ENCODE measurements around the gene SIAH2.

Gene SIAH2

DNA sequence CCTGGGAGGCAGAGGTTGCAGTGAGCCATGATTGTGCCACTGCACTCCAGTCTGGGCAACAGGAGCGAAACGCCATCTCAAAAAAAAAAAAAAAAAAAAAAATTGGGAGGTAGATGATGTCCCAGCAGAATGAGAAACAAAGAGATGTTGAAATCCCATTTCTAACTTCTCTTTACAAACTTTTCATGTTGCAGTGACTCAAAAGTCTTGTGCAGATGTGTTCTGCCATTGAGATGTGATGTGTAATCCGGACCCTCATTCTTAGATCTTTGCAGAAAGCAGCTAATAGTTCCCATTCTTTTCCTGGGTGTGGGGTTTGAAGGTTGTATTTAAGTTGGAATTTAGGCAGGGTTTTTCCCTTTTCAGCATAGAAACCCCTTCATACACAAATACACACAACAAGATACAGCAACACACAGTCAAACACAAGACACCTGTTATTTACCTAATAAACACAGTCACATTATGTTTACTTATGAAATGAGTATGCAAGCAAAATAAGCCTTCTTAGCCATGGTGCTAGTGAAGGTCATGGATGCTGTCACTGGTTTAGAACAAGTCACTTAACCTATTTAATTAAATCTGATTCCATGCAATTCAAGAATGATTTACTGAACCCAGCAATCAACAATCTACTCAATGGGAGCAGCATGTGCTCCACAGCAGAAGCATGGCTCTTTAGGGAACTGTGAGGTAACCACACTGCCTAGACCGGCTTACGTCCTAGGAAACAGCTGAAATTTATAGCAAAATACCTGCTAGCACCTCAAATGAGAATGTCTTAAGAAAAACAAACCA is 14.9 kb downstream of the SIAH2 start:
- no peak for DNase-seq

DNA sequence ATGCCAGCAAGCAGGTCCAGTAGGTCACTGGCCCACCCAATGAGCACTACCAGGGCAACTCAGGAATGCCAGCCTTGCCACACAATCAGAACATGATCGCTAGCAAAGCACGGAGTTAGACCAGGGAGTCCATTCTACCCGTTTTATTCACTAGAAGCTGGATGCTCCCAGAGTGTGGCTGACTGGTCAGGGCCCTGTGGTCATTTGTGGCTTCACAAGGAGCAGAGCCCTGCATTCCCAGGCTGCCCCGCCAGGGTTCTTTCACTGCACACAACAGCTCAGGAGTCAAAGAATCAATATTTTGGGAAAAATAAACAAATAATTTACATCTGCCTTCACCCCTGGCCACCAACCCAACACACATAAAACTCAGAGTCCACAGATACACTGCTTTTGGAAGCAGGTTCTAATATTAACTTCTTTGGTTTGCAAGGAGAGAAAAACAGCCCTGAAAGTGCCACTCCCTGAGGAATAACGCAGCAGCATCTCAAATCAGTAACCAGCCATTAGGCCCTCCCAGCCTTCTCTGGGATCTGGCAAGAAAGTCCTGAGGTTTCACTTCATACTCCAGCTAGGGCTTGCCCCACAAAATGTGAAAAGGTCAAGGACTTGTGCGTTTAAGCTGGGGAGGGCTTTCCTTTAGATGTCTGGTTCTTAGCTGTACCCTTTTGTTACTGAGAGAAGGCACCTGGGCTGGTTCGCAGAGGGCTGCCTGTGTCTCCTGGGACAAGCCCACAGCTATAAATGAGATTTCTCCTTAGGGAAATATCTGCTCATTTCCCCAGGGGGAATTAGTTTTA is 16.0 kb downstream of the SIAH2 start:
- no peak for DNase-seq

DNA sequence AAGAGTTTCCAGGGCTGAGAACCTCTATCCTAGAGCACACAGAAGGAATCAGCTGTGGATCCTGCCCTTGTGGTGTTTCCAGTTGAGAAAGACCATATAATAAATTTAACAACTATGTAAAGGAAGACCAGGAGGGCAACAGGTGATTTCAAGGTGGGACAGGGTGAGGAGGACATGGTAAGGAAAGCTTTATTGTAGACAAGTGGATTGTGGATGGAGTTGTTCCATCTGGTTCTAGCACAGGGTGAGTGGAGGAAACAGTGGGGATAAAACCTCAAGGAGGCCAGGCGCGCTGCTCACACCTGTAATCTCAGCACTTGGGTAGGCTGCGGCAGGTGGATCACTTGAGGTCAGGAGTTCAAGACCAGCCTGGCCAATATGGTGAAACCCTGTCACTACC is 17.1 kb downstream of the SIAH2 start:
- DNase-seq = no peak

DNA sequence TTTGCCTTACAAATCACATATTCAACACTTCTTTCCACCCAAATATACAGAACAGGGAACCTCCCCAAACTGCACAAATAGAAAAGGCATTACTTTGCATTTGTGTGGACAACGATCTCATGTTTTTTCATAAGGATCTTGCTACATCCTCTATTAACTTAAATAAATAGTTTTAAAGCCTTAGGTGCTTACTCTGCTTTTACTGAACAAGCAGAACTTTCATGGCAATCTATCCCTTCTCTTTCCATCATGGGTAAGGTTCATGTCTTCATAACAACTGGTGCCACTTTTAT is 18.1 kb downstream of the SIAH2 start:
- DNase-seq = no peak

DNA sequence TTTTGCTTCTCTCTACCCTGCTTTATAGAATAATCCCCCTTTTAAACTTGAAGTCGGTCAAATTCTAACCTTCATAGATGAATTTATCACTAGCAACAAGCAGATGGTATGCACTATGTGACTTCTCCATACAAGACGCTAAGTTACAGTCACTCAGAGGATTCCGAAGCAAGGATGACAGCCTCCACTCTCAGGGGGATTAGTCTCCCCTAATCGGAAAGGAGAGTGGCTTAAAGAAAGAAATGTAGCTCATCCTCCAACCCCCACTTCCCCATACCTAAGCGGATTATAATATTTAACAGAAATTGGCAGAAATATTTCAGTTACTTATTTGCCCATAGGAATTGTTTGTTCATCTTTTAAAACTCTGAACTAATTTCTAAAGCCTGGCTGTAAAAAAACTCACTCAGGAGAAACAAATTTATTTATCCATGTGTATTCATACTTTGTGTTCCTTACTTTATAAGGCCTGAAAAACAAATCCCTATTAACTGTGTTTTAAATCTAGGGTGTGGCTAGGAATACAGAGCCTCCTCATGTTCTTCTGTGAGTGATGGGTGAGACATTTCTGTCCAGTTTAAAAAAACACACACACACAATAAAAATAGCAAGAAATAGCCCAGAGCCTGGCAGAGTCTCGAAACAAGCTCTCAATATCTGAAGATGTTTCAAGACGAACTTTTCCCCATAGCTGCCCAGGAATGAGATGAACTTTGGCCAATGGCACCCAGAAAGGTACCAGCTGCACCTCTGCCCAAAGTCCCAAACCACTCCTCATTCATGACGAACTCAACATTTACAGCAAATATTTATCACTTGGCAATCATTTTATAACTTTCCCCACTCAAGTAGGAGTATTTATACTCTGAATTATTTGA is 18.7 kb downstream of the SIAH2 start:
- no peak for DNase-seq

DNA sequence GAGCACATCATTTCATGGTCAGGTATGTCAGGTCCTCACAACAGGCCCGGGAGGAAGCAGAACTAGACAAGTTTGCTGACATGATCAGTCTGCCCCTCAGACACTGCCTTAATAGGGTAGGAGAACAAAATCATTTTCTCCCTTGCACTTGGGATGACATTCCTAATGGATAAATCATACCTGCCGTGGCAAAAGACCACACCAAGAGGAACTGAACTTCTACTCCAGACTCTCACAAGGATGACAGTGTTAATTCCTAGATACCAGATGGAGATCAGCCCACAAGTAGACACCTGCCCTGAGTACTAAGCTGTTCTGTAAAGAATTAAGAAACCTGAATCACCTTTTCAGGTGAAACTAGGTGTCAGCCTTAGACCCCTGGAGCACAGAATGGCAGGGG is 19.5 kb downstream of the SIAH2 start:
- no peak for DNase-seq

DNA sequence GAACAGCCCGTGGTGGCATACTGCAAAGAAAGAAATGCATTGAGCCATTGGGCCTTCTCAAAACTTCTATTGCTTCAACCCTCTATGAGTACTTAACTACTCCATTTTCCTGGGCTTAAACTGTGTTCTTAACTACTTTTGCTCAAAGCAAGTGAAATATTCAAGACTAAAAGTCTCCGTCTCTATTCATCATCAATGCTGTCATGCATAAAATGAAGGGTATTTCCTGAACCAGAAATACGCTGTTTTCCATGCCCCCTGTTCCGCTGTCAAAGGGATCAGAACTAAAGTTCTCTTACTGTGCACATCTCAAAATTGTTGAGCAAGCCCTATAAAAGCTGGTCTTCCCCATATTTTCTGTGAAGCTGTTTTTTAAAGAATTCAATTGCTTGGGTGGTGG is 20.3 kb downstream of the SIAH2 start:
- no peak for DNase-seq

DNA sequence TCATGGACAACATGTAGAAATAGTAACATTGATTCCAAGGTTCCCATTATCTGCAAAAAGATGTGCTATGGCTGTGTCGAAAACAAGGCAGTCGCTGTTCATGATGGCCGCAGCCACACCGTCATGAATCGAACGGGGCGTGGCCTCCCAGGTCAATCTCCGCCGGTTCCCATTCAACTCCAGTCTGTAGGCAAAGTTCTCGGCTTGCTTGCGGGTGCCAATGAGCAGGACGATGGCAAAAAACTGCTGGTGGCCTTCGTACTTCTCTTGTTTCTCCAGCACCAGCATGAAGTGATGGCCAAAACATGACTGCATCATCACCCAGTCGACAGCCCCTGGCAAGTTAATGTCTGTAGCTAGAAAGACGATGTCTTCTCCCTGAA is 20.8 kb downstream of the SIAH2 start:
- DNase-seq = no peak

DNA sequence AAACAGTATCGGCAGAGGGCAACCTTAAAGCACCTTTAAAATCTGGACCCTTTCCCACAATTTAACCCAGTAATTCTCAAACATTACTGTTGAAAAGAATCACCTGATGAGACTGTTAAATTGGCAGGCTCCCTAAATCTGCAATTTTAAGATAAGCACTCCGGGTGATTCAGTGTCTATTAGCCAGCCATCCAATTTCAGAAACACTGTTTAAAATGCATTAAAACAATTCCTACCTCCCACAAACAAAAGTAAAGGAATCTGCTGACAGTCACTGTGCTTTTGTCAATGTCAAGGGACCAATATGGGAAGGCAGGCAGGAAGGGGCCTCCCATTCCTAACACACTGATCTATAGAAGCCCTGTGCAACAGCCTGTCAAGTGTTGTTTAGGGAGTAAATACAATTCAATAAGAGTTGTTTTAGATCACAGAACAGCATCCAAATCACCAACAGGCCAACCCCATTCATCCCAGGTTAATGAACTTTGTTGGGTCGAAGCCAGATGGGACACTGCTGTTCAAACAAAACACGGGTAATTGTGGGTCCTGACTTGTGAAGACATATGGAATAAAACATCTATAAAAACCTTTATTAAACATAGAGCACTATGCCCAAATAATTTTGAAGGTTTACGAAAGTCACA is 21.4 kb downstream of the SIAH2 start:
- no peak for DNase-seq

DNA sequence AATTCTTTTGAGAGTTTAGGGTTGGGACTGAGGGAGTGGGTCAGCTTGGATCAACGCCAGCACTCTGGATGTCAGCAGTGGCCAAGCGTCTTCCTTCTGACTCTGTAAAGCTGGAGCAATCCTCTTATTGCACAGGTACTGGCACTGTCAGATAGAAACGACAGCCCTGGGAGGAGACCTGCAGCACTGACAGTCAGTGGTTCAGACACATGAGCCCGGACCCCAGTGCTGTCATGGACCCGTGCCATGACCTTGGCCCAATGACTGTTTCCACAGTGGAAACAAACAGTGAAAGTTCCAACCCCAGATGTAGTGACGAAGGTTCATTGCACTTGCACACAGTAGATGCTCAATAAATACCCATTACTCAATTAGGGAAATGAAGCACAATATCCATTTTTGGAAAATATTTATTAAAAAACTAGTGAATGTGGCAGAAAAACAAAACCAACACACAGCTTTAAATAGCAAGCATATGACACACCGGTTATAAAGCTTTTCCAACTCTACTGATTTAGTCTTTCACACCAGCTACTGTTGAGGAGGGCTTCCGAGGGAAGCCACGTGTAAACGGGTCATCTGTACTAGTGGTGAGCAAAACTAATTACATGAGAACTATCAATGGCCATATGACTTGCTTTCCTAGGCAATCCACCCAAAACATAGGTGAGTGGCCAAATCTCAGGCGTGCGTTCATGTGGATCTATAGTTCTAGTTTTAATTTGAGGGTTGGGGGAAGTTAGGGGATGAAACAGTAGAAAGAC is 22.1 kb downstream of the SIAH2 start:
- no peak for DNase-seq

DNA sequence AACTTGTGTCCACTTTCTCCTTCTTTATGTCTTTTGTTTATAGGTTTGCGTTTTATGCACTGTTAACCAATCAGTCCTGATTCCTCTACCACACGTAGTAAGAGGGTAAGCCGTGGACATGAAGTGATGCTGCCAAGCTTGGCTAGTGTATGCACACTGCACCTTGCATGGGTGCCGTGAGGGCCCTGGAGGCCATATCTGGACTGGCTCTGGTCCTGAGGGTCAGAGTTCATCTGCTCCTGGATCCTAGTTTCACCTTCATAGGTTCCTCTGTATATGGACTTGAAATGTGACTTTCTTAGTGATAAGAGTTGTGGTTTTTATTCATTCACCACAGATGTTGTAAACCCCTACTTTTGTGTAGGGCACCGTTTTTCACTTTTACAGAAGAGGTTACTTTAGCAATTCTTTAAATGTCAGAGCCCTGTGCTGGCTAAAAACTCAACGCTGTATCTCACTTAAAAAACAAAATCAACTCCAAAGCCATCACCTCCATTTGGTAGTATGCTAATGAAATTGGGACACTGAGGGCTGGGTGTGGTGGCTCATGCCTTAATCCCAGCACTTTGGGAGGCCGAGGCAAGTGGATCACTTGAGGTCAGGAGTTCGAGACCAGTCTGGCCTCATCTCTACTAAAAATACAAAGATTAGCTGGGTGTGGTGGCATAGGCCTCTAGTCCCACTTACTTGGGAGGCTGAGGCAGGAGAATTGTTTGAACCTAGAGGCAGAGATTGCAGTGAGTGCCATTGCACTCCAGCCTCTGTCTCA is 22.9 kb downstream of the SIAH2 start:
- no peak for DNase-seq

DNA sequence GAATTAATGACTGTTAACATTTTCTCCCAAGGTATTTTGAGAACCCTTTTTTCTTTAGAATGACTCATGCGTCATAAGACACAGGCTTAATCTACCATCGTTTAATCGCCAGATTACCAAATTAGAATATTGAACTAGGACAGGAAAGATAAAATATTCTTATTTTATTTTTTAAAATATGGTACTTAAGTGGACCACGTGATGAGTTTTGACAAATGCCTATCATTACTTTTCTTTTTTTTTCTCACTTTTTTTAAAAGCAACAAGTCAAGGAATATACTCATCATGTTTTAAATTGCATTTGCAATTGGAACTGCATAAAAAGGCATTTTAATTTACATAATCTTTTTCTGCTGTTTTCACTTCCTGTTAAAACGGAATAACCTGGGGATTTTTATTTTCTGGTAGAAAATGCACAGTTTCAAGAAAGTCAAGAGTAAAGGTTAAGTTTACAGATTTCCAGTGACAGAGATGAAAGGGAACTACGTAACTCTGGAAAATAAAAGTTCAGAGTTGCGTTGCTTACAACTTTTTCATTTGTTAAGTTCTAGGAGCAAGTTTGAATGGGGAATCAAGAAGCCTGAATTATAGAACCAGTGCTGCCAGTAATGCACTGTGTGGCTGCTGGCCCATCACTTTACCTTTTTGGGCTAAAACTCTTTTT is 23.6 kb downstream of the SIAH2 start:
- DNase-seq = no peak

DNA sequence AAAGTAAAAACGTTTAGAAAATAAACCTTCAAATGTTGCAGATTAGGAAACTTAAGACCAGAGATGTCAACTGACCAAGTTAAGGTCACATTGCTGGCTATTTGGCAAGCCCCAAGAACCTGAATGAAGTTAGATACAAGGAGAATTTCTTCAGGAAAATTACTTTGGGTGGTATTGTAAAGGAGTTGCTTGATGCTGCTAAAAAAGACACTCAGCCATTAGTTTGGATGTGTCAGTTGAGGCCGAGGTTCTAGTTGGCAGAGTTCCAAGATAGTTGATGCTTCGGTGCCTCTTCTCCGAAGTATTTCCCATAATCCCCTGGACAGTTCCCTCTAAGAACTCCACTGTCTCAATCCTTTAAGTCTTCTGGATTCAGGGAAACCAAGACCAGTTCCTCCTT is 24.3 kb downstream of the SIAH2 start:
- no peak for DNase-seq

DNA sequence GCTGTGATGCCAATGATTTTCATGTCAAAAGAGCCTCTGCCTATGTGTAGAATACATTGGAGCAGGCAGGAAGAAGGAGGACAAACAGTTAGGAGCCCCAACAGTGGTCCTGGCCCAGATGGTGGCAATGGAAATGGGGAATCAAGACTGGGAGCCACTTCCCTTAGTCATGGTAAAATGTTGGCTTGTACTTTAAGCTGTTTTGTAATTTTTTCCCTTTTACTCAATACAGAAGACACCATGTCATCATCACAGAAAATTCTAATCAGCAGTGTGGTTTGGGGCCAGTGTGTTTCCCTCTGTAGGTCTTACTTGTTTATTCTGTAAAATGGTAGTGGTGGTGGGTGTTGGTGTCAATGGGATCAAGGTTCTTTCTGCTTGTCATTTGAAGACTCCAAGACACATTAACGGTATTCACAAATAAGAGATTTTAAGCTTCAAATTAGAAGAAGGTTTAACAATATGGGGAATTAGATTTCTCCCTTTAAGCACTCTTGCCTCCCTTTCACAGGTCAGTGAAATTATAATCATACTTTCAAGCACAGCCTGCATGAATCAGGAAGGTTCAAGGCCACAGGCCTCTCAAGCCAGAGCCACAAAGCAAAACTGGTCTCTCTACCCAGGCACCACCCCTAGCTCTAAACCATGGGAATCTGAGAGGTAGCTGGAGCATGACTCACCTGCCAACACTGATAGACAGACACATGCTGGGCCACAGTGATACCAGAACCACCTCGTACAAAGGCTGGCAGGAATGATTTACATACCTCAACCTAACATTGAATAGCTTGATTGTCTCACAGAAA is 24.9 kb downstream of the SIAH2 start:
- no peak for DNase-seq

DNA sequence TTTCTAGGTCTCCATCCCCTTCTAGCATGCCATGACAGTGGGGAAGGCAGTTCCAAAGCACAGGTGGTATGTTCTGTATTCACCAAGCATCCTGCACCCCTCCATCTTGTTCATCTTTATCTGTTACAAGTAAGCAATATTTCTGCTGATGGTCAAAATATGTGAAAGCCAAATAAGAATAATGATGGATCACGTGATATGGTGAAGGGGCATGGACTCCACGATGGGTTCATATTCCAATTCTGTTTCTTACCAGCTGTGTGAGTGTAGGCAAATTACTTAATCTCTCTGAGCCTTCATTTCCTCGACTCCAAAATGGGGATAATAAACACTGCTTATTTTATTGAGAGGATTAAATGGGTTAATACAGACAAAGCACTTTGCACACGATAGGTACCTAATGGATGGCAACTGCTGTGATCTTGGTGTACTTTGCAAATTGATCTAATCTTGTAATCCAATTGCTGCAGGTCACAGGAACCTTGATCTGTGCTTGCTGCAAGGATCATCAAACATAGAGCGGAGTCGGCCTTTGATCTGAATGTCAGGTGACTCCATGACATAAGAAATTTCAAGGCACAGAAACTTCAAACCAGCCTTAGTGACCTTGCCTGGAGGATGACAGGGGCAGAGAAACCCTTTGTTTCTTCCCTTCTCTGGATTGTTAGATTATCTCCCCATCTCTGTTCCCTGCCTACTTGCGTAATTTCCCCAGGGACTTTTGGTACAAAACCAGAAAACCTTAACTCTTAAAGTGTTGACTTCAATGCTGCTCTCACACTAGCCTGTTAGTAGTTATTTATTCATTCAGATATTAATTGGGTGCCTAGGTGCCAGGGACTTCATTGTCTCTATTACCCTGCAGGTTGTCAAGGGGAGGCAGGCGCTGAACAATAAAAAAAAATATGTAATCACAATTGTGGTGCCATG is 25.8 kb downstream of the SIAH2 start:
- no peak for DNase-seq

DNA sequence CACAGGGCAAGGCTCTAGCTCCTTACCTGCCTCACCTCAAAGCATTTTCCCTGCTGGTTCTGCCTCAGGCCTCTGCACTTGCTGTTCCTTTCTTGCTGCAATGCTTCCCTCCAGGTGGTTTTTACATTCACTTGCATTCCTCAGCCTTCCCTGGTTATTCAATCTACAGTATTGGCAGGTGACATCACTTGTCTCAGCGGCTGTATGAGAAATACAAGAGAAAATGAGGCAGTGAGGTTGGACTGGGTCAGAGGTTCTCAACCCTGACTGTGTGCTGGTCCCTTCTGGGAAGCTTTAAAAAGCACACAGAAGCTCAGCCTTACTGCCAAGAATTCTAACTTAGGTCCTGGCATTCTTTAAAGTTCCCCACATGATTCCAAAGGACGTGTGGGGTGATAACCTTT is 26.7 kb downstream of the SIAH2 start:
- no peak for DNase-seq

DNA sequence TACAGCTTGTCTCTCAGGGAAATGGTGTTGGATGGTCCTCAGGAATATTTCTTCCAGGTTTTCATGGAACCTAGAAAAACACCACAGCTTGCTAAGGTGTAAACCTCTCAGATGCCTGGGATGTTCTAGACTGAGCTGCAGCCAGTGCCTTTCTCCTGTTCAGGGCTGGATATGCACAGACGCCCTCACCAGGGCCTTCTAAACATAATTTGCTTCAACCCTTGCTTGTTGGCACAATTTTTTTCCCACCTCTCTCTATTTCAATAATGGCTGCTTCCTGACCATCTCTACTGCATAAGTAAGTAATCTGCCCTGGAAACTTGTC is 28.2 kb downstream of the SIAH2 start:
- DNase-seq = no peak

DNA sequence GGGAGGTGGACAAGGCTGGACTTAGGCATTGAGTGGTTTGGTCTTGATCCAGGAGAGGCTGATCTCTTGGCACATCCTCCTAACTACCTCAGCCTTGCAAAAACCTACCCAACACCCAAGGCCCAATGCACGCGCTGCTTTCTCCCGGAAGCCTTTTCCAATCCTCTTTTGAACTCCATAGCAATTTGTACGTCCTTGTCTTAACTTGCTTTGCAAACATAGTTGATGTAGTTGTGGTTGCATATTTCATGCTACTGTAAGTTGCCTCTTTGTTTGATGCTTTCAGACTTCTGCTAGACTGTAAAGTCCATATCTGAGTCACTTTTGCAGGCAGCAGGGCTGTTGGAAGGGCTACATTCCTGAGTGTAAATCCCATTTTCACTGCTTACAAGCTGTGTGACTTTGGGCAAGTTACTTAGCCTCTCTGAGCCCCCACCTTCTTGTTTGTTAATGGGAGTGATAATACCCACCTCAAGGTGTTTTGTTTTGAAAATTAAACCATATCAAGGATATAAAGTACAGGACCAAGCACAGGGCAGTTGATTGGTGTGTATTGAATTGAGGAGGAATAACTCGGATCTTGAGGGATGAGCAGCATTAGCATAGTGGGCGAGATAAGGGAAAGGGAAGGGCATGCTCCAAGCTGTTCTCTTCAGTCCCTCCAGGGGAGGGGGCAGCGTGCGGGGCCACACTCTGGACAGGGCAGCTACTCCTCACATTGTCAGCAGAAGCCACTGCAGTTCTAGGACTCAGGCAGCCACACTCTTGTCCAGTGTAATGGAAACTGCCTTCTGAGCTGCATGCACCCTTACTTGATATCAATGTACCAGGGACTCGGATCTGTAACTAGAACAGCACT is 28.8 kb downstream of the SIAH2 start:
- DNase-seq = no peak
